Stomach (tissue), 9 donors: Measurements from ENCODE around the gene NDNF. TPM values are rescaled to one million over a fixed set of nuclear protein-coding genes. Genes with fewer than 3 reads are reported as not detected.

Experiments used
- DNase-seq, 2 donors: peaks; one replicate each; pipeline versions ENCODE4 v3.0.0 to v3.0.0-alpha.2; 2013 to 2019
- H3K27ac ChIP-seq, 5 donors: fragments of 200-600 bp in 4 of 5; sonication (generic) in 4 of 5; one replicate each; pipeline ENCODE4 v1.5.1; 2013 to 2019; ENCODE audit warnings: mild to moderate bottlenecking in 1 of 5, moderate library complexity in 1 of 5
- H3K27me3 ChIP-seq, 3 donors: fragments of 200-600 bp; sonication (generic); one replicate each; pipeline ENCODE4 v1.5.1; 2017 to 2019; ENCODE audit warnings: mixed run types in 1 of 3
- H3K36me3 ChIP-seq, 4 donors: fragments of 200-600 bp; sonication (generic); 1 replicate in 3 of 4; 2 replicates in 1 of 4; pipeline ENCODE4 v1.5.1; 2016 to 2019
- H3K4me1 ChIP-seq, 4 donors: fragments of 200-600 bp; sonication (generic); one replicate each; pipeline ENCODE4 v1.5.1; 2016 to 2019
- H3K4me3 ChIP-seq, 4 donors: fragments of 200-600 bp; sonication (generic) in 3 of 4; one replicate each; pipeline ENCODE4 v1.5.1; 2016 to 2019; ENCODE audit warnings: mild to moderate bottlenecking in 1 of 4
- H3K9me3 ChIP-seq, 4 donors: fragments of 200-600 bp; sonication (generic); one replicate each; pipeline ENCODE4 v1.5.1; 2016 to 2019
- CTCF ChIP-seq, 7 experiments: fragments of 450-650 bp in 4 of 7; fragments of 200-600 bp in 3 of 7; sonication (generic) in 3 of 7; IDR thresholded peaks; one replicate each; pipeline ENCODE4 v1.5.1; 2016 to 2019; ENCODE audit warnings: antibody characterized with exemption in 7 of 7, control low read depth in 2 of 7, mild to moderate bottlenecking in 1 of 7
- EP300 ChIP-seq: sonication (generic); formaldehyde crosslinking; IDR thresholded peaks from one replicate; pipeline ENCODE4 v1.6.1; 2017; ENCODE audit warnings: antibody characterized with exemption
- POLR2A ChIP-seq, 4 donors: fragments of 450-650 bp; IDR thresholded peaks; one replicate each; pipeline ENCODE4 v1.6.1; 2016; ENCODE audit warnings: antibody characterized with exemption in 4 of 4, control low read depth in 2 of 4, mild to moderate bottlenecking in 1 of 4, moderate library complexity in 1 of 4
- POLR2AphosphoS5 ChIP-seq, 3 donors: sonication (generic); formaldehyde crosslinking; IDR thresholded peaks; one replicate each; pipeline ENCODE4 v1.6.1; 2016; ENCODE audit warnings: antibody characterized with exemption in 3 of 3
- WGBS, 5 donors: extraction: QIAGEN DNeasy Blood & Tissue Kit in 3 of 5; methylation state at CpG; one replicate each; pipeline versions ENCODE4 v1.1.5 to v1.1.7; 2013 to 2018; 5-methylcytosine and 5-hydroxymethylcytosine counted together
- intact Hi-C: fragments of 100-400 bp; cut with DNase I; formaldehyde crosslinking; loops from one replicate; pipeline ENCODE4 v1.15.1; 2023; ENCODE audit warnings: low total_unique reads
- polyA plus RNA-seq, 3 donors: library from polyadenylated mRNA; stranded (reverse); fragments of 200-250 nt; gene quantifications; one replicate each; pipeline ENCODE4 v1.2.3, GENCODE V29; 2013
- total RNA-seq, 5 donors: library from RNA; depleted of rRNA; stranded (reverse); fragments of >200 nt; gene quantifications; one replicate each; pipeline versions ENCODE4 v1.1.0 to v1.2.3, GENCODE V29; 2014 to 2016
- donor health status: healthy with polysubstance abuse.
- donor health status: Bipolar disorder and iron deficiency.
- donor health status: healthy.

NDNF gene
- total and polyA plus RNA-seq, 8 donors: 0.68 to 8.1 (median 3.0) TPM

- no peak for DNase-seq
- WGBS, 5 donors: 78 to 87% (median 84%) methylated on average over 6 of the region's 6 CpGs
- H3K27ac ChIP-seq: no peak overlapping the region
- intact Hi-C loops: no loop called here
- no peaks in the 10 kb centered on the region for H3K9me3 ChIP-seq
- no peak overlapping the region for H3K4me3 ChIP-seq
- H3K36me3 ChIP-seq: no peaks in the 10 kb centered on the region
- no peaks in the 10 kb centered on the region for H3K27me3 ChIP-seq
- H3K4me1 ChIP-seq: peaks cover 0 to 17% (median 5%) of the 10 kb centered on the region in 4 donors
- TF ChIP-seq POLR2AphosphoS5 (IDR thresholded peaks at IDR 0.05) (no peak), POLR2A (IDR thresholded peaks at IDR 0.05) (no peak), CTCF (IDR thresholded peaks at IDR 0.05) (no peak), EP300 (no peak)
Measured at GRCh38 chr4:121048165-121048564, 24.2 kb downstream of the NDNF start.

GRCh38 chr4:121041307-121042090, 30.8 kb downstream of the NDNF start:
- intact Hi-C loops: no loop called here
- Histone ChIP-seq H3K27ac (no peak overlapping the region), H3K4me3 (no peak overlapping the region), H3K9me3 (no peaks in the 10 kb centered on the region), H3K4me1 (no peaks in the 10 kb centered on the region), H3K27me3 (no peaks in the 10 kb centered on the region), H3K36me3 (peaks cover 0 to 7% (median 0%) of the 10 kb centered on the region in 4 donors)
- TF ChIP-seq CTCF (IDR thresholded peaks at IDR 0.05) (no peak), POLR2A (IDR thresholded peaks at IDR 0.05) (no peak), POLR2AphosphoS5 (IDR thresholded peaks at IDR 0.05) (no peak), EP300 (no peak)
- 61 to 75% (median 71%) methylated on average over 8 of the region's 8 CpGs for WGBS, 5 donors
- peak in 1 of 2 donors; percentile 20 for DNase-seq

GRCh38 chr4:121034017-121034416, 38.3 kb downstream of the NDNF start:
- H3K27me3 ChIP-seq: no peaks in the 10 kb centered on the region
- no peaks in the 10 kb centered on the region for H3K4me1 ChIP-seq
- DNase-seq: peak in 1 of 2 donors; percentile 26
- no peaks in the 10 kb centered on the region for H3K9me3 ChIP-seq
- WGBS, 5 donors: 58 to 71% (median 66%) methylated on average over 3 of the region's 3 CpGs
- H3K27ac ChIP-seq: no peak overlapping the region
- H3K4me3 ChIP-seq: no peak overlapping the region
- peaks cover 0 to 7% (median 0%) of the 10 kb centered on the region in 4 donors for H3K36me3 ChIP-seq
- intact Hi-C loops: no loop called here
- TF ChIP-seq CTCF (IDR thresholded peaks at IDR 0.05) (no peak), POLR2A (IDR thresholded peaks at IDR 0.05) (no peak), EP300 (no peak), POLR2AphosphoS5 (IDR thresholded peaks at IDR 0.05) (no peak)

GRCh38 chr4:121030711-121031110, 41.6 kb downstream of the NDNF start:
- Histone ChIP-seq H3K4me1 (no peaks in the 10 kb centered on the region), H3K9me3 (no peaks in the 10 kb centered on the region), H3K27ac (no peak overlapping the region), H3K4me3 (no peak overlapping the region), H3K27me3 (no peaks in the 10 kb centered on the region), H3K36me3 (no peaks in the 10 kb centered on the region)
- WGBS, 5 donors: 65 to 92% (median 86%) methylated on average over 2 of the region's 2 CpGs
- intact Hi-C loops: no loop called here
- TF ChIP-seq POLR2A (IDR thresholded peaks at IDR 0.05): no peak
- TF ChIP-seq CTCF (IDR thresholded peaks at IDR 0.05): no peak
- no peak for TF ChIP-seq EP300
- TF ChIP-seq POLR2AphosphoS5 (IDR thresholded peaks at IDR 0.05): no peak
- DNase-seq: no peak
